OCI-LY1 (cell line): Measurements from ENCODE around the gene MAFG.

Experiments used
- H2AFZ ChIP-seq: fragments of 200-600 bp; sonication (generic), shearing (Covaris generic); 2 replicates; pipeline ENCODE4 v1.6.0; 2014; ENCODE audit warnings: antibody characterized with exemption, mild to moderate bottlenecking, low read length
- H3F3A ChIP-seq: fragments of 200-600 bp; sonication (generic), shearing (Covaris generic); 2 replicates; pipeline ENCODE4 v1.6.0; 2014; ENCODE audit warnings: mild to moderate bottlenecking, antibody characterized with exemption, low read length, moderate library complexity; ENCODE audit not compliant: insufficient read depth
- H3K27ac ChIP-seq: fragments of 200-600 bp; sonication (generic); 2 replicates; pipeline ENCODE4 v1.5.1; 2014; ENCODE audit warnings: low read length, mixed run types, mild to moderate bottlenecking, low read depth; ENCODE audit not compliant: poor library complexity, severe bottlenecking
- H3K27me3 ChIP-seq: fragments of 200-600 bp; sonication (generic); 2 replicates; pipeline ENCODE4 v1.6.0; 2014; ENCODE audit warnings: antibody characterized with exemption, mild to moderate bottlenecking, low read length, moderate library complexity; ENCODE audit not compliant: insufficient read depth
- H3K36me3 ChIP-seq: fragments of 200-600 bp; sonication (generic); 2 replicates; pipeline ENCODE4 v1.6.1; 2014; ENCODE audit warnings: mild to moderate bottlenecking, antibody characterized with exemption, low read length, moderate library complexity, mixed read lengths; ENCODE audit not compliant: insufficient read depth
- H3K4me1 ChIP-seq: fragments of 200-600 bp; sonication (generic); 2 replicates; pipeline ENCODE4 v1.5.1; 2014; ENCODE audit warnings: mild to moderate bottlenecking, low read length, moderate library complexity; ENCODE audit not compliant: insufficient read depth, severe bottlenecking
- H3K4me2 ChIP-seq: fragments of 200-600 bp; sonication (generic), shearing (Covaris generic); 2 replicates; pipeline ENCODE4 v1.6.1; 2014; ENCODE audit warnings: low read length
- H3K4me3 ChIP-seq: fragments of 200-600 bp; sonication (generic); 2 replicates; pipeline ENCODE4 v1.5.1; 2014; ENCODE audit warnings: low read length, low read depth, mild to moderate bottlenecking, mixed read lengths; ENCODE audit not compliant: poor library complexity, severe bottlenecking
- H3K79me2 ChIP-seq: fragments of 200-600 bp; shearing (Covaris generic); 2 replicates; pipeline ENCODE4 v1.6.1; 2016; ENCODE audit warnings: mixed run types, low read length, mixed read lengths; ENCODE audit not compliant: insufficient read depth
- H3K9ac ChIP-seq: fragments of 200-600 bp; sonication (generic), shearing (Covaris generic); 2 replicates; pipeline ENCODE4 v1.6.1; 2014; ENCODE audit warnings: mild to moderate bottlenecking, low read length, mixed read lengths
- H3K9me2 ChIP-seq: fragments of 200-600 bp; sonication (generic), shearing (Covaris generic); 2 replicates; pipeline ENCODE4 v1.6.1; 2014; ENCODE audit warnings: low read depth, mild to moderate bottlenecking, low read length, mixed read lengths
- H3K9me3 ChIP-seq: fragments of 200-600 bp; shearing (Covaris generic); 2 replicates; pipeline ENCODE4 v1.6.1; 2014; ENCODE audit warnings: low read length, mixed read lengths
- H4K20me1 ChIP-seq: fragments of 200-600 bp; sonication (generic), shearing (Covaris generic); 2 replicates; pipeline ENCODE4 v1.6.0; 2016; ENCODE audit warnings: mild to moderate bottlenecking, low read length; ENCODE audit not compliant: insufficient read depth
- CTCF ChIP-seq: fragments of 200-600 bp; sonication (generic), shearing (Covaris generic); IDR thresholded peaks from 2 replicates; pipeline ENCODE4 v1.5.1; 2017; ENCODE audit warnings: mild to moderate bottlenecking, antibody characterized with exemption, low read length, moderate library complexity, mixed read lengths
- EZH2 ChIP-seq: fragments of 200-600 bp; sonication (generic), shearing (Covaris generic); IDR thresholded peaks from 2 replicates; pipeline ENCODE4 v1.8.0; 2017; ENCODE audit warnings: borderline replicate concordance, mixed run types, mild to moderate bottlenecking, antibody characterized with exemption, low read length, moderate library complexity, mixed read lengths

Gene MAFG

DNA sequence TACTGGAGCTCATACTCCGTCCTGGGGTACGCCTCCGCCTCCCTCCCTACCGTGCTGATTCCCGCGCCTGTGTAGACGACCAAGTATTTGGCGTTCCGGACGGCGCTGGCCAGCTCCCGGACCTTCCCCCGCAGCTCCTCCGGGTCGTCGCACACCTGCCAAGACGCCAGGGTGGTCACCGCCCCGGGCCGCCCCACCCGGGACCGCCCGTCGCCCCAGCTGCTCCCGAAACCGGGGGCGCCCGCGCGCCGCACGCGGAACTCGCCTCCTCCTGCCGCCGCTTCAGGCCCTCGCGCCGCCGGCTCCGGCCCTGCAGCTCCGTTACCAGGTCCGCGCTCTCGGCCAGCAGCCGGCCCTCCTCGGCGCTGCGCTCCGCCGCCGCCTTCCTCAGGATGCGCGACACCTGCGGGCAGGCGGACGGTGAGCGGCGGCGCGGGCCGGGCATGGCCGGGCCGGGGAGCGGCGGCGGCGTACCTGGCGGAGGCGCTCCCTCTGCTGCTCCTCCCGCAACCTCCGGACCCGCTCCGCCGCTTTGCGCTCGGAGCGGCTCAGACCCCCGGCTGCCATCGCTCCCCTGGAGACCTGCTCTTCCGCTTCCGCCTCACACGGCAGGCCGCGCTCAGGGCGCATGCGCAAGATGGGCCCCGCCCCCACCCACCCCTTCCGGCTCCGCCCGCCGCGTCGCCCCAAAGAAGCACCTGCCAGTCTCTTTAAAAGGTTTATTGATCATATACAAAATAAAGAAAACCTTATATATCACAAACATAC lies 9.8 kb downstream of the MAFG start, which contains the start of gene SIRT7:
Gene SIRT7, minus strand, starts transcription at position 612 of the 768 bp plus-strand sequence. Its CDS starts 45 bp downstream, at position 567.
- Histone ChIP-seq H3K27ac (no peak within 1 kb of the TSS), H4K20me1 (no peaks in the 10 kb centered on the region), H3K36me3 (peaks cover 56% of the 10 kb centered on the region), H3K9ac (peak within 1 kb of the TSS; percentile 88), H3K4me2 (peak within 1 kb of the TSS; percentile 98), H3K27me3 (no peaks in the 10 kb centered on the region), H3K4me1 (peaks cover 24% of the 10 kb centered on the region), H3K9me3 (no peaks in the 10 kb centered on the region), H3F3A (no peaks in the 10 kb centered on the region), H3K9me2 (no peaks in the 10 kb centered on the region), H2AFZ (no peak within 1 kb of the TSS), H3K79me2 (no peaks in the 10 kb centered on the region), H3K4me3 (peak within 1 kb of the TSS; percentile 94)
- TF ChIP-seq EZH2 (no peak), CTCF (no peak)

- H4K20me1 ChIP-seq = no peaks in the 10 kb centered on the region
- H3K4me2 ChIP-seq = peak overlapping the region; percentile 98
- H3F3A ChIP-seq = no peaks in the 10 kb centered on the region
- no peak overlapping the region for H2AFZ ChIP-seq
- no peaks in the 10 kb centered on the region for H3K27me3 ChIP-seq
- peaks cover 57% of the 10 kb centered on the region for H3K36me3 ChIP-seq
- TF ChIP-seq CTCF = no peak
- peak overlapping the region; percentile 94 for H3K4me3 ChIP-seq
- no peaks in the 10 kb centered on the region for H3K9me3 ChIP-seq
- peaks cover 28% of the 10 kb centered on the region for H3K4me1 ChIP-seq
- H3K9ac ChIP-seq = peak overlapping the region; percentile 88; the same call in 1 of the 2 replicates
- H3K79me2 ChIP-seq = no peaks in the 10 kb centered on the region
- H3K9me2 ChIP-seq = no peaks in the 10 kb centered on the region
- no peak overlapping the region for H3K27ac ChIP-seq
These were observed 11.1 kb downstream of the MAFG start for GRCh38 chr17:81916234-81917001.

- no peaks in the 10 kb centered on the region for H3K27me3 ChIP-seq
- H3K27ac ChIP-seq = no peak overlapping the region
- H3K9ac ChIP-seq = no peak overlapping the region
- H3K4me2 ChIP-seq = no peak overlapping the region
- H3K36me3 ChIP-seq = peaks cover 46% of the 10 kb centered on the region
- H4K20me1 ChIP-seq = no peaks in the 10 kb centered on the region
- H3K9me2 ChIP-seq = no peaks in the 10 kb centered on the region
- no peaks in the 10 kb centered on the region for H3K79me2 ChIP-seq
- no peaks in the 10 kb centered on the region for H3F3A ChIP-seq
- H3K4me3 ChIP-seq = no peak overlapping the region
- no peak overlapping the region for H2AFZ ChIP-seq
- TF ChIP-seq EZH2 (no peak), CTCF (no peak)
- peaks cover 31% of the 10 kb centered on the region for H3K4me1 ChIP-seq
- H3K9me3 ChIP-seq = no peaks in the 10 kb centered on the region
These were observed 12.2 kb downstream of the MAFG start for GRCh38 chr17:81915331-81915730.
